PC-9 (cell line): ENCODE data around the gene GPSM1.

ENCODE experiments used
- EZH2 ChIP-seq: fragments of 200-600 bp; sonication (generic); IDR thresholded peaks from 2 replicates; pipeline ENCODE4 v1.8.0; 2017; ENCODE audit warnings: antibody characterized with exemption, low read depth
- TF ChIP-seq, protein P1 (sequence below): fragments of 200-600 bp; sonication (generic); conservative IDR thresholded peaks from 2 replicates; pipeline ENCODE4 v1.6.1; 2017; ENCODE audit warnings: mixed run types, antibody characterized with exemption, mild to moderate bottlenecking, moderate library complexity

DNA sequence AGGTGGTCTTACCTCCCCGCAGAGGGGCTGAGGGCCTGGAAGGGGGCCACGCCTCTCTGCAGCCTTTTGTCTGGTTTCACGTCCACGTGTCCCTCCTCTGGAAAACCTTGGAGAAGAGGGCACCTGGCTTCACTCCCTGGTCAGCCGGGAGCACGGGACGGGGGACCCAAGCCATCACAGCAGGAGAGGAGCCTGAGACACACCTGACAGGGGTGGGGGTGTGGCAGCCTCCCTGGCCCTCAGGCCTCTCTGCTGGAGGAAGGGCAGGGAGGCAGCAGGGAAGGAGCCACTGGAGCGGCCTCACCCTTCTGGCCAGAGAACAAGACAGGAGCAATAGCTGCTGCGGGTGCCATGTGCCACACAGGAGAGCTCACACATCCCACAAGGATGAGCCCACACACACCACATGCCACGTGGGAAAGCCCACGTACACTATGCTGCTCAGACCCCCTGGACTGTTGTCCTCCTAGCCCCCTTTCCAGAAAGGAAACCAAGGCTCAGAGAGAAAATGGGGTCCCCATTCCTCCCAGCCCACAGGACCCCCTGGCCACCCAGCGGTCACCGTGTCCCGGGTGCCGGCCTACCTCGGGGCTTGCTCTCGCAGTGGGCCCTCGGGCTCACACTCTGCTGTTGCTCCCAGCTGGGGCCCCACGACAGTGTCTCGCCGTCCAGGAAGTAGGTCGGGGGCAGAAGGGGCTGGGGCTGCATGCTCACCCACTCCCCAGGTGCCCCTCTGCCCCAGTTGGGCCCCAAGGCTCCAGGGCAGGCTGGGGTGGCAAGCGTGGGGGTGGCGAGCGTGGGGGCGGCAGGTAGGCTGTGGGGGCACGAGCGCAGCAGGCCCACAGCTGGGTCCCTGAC, 41.6 kb upstream of the GPSM1 start:
- TF ChIP-seq, protein P1, sequence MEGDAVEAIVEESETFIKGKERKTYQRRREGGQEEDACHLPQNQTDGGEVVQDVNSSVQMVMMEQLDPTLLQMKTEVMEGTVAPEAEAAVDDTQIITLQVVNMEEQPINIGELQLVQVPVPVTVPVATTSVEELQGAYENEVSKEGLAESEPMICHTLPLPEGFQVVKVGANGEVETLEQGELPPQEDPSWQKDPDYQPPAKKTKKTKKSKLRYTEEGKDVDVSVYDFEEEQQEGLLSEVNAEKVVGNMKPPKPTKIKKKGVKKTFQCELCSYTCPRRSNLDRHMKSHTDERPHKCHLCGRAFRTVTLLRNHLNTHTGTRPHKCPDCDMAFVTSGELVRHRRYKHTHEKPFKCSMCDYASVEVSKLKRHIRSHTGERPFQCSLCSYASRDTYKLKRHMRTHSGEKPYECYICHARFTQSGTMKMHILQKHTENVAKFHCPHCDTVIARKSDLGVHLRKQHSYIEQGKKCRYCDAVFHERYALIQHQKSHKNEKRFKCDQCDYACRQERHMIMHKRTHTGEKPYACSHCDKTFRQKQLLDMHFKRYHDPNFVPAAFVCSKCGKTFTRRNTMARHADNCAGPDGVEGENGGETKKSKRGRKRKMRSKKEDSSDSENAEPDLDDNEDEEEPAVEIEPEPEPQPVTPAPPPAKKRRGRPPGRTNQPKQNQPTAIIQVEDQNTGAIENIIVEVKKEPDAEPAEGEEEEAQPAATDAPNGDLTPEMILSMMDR = no peak
- TF ChIP-seq EZH2 = no peak
